HepG2 (cell line): ENCODE measurements around the gene DNTTIP2. TPM values are rescaled to one million over a fixed set of nuclear protein-coding genes. Genes with fewer than 3 reads are reported as not detected.

Source experiments
- CEBPG ChIP-seq: IDR thresholded peaks from 2 replicates; pipeline ENCODE4 v1.6.1; 2016
- EED ChIP-seq: sonication (generic); formaldehyde crosslinking; IDR thresholded peaks from 2 replicates; pipeline ENCODE4 v1.5.0; 2020; ENCODE audit warnings: mild to moderate bottlenecking, missing genetic modification reagents
- FOSL2 ChIP-seq: sonication (generic); formaldehyde crosslinking; IDR thresholded peaks from 2 replicates; pipeline ENCODE4 v1.4.0; 2020; ENCODE audit warnings: missing genetic modification reagents
- GFI1 ChIP-seq: sonication (generic); formaldehyde crosslinking; IDR thresholded peaks from 2 replicates; pipeline ENCODE4 v1.5.0; 2020; ENCODE audit warnings: missing genetic modification reagents, mild to moderate bottlenecking, borderline replicate concordance
- HCFC1 ChIP-seq: fragments of 150-350 bp; IDR thresholded peaks from 2 replicates; pipeline ENCODE4 v1.6.1; 2014; ENCODE audit warnings: low read depth, low read length
- HDAC1 ChIP-seq: sonication (generic); formaldehyde crosslinking; IDR thresholded peaks from 2 replicates; pipeline ENCODE4 v1.5.1; 2020; ENCODE audit warnings: mild to moderate bottlenecking, missing genetic modification reagents
- HNF1A ChIP-seq, 2 experiments: sonication (generic) in 1 of 2; formaldehyde crosslinking in 1 of 2; IDR thresholded peaks; 2 replicates each; pipeline versions ENCODE4 v1.4.0 to v1.6.1; 2016 to 2020; ENCODE audit warnings: borderline replicate concordance in 1 of 2, low read depth in 1 of 2, mild to moderate bottlenecking in 1 of 2, missing genetic modification reagents in 1 of 2
- JDP2 ChIP-seq: sonication (generic); formaldehyde crosslinking; IDR thresholded peaks from 2 replicates; pipeline ENCODE4 v1.8.1; 2022; ENCODE audit warnings: missing genetic modification reagents, borderline replicate concordance
- LCORL ChIP-seq, 2 experiments: fragments of 450-650 bp in 1 of 2; sonication (generic) in 1 of 2; formaldehyde crosslinking in 1 of 2; IDR thresholded peaks; 2 replicates each; pipeline versions ENCODE4 v1.5.0 to v1.6.1; 2017 to 2020; ENCODE audit warnings: antibody characterized with exemption in 1 of 2, missing genetic modification reagents in 1 of 2
- MLLT10 ChIP-seq: sonication (generic); formaldehyde crosslinking; IDR thresholded peaks from 2 replicates; pipeline ENCODE4 v1.4.0; 2020; ENCODE audit warnings: missing genetic modification reagents
- NCOR1 ChIP-seq: fragments of 200-600 bp; sonication (generic); IDR thresholded peaks from 2 replicates; pipeline ENCODE4 v1.7.0; 2017; ENCODE audit warnings: antibody characterized with exemption, low read length, borderline replicate concordance
- PHF21A ChIP-seq: sonication (generic); formaldehyde crosslinking; IDR thresholded peaks from 2 replicates; pipeline ENCODE4 v1.5.0; 2020; ENCODE audit warnings: mild to moderate bottlenecking, missing genetic modification reagents
- POLR2A ChIP-seq, 2 experiments: IDR thresholded peaks; 2 replicates each; pipeline ENCODE4 v1.6.1; 2011; ENCODE audit warnings: low read depth in 2 of 2, low read length in 2 of 2, mild to moderate bottlenecking in 1 of 2, moderate library complexity in 1 of 2; ENCODE audit not compliant: insufficient read depth in 1 of 2
- RCOR2 ChIP-seq: IDR thresholded peaks from 2 replicates; pipeline ENCODE4 v1.6.1; 2016; ENCODE audit warnings: missing biosample characterization, missing genetic modification reagents
- SNAPC2 ChIP-seq: sonication (generic); formaldehyde crosslinking; IDR thresholded peaks from 2 replicates; pipeline ENCODE4 v1.8.1; 2022; ENCODE audit warnings: mild to moderate bottlenecking, missing genetic modification reagents
- SOX6 ChIP-seq, 2 experiments: fragments of 450-650 bp in 1 of 2; sonication (generic) in 1 of 2; formaldehyde crosslinking in 1 of 2; IDR thresholded peaks; 2 replicates each; pipeline versions ENCODE4 v1.4.0 to v1.6.1; 2017 to 2020; ENCODE audit warnings: antibody characterized with exemption in 1 of 2, mild to moderate bottlenecking in 1 of 2, missing genetic modification reagents in 1 of 2
- SRSF4 ChIP-seq: fragments of 200-400 bp; formaldehyde crosslinking; IDR thresholded peaks from one replicate; pipeline ENCODE4 v1.6.1; 2018; ENCODE audit warnings: mild to moderate bottlenecking, low read depth, low read length, moderate library complexity; ENCODE audit not compliant: poor library complexity, severe bottlenecking
- ZNF12 ChIP-seq: sonication (generic); formaldehyde crosslinking; IDR thresholded peaks from 2 replicates; pipeline ENCODE4 v1.5.0; 2020; ENCODE audit warnings: missing genetic modification reagents
- ZNF264 ChIP-seq: sonication (generic); formaldehyde crosslinking; IDR thresholded peaks from 2 replicates; pipeline ENCODE4 v1.4.0; 2020; ENCODE audit warnings: missing genetic modification reagents
- ZNF552 ChIP-seq: sonication (generic); formaldehyde crosslinking; IDR thresholded peaks from 2 replicates; pipeline ENCODE4 v1.9.0; 2022; ENCODE audit warnings: missing genetic modification reagents, mild to moderate bottlenecking, borderline replicate concordance
- polyA plus RNA-seq, 8 experiments: library from polyadenylated mRNA; depleted of rRNA in 3 of 8; stranded (reverse) in 7 of 8; unstranded in 1 of 8; fragments of >200 nt; fragmentation: Illumina TruSeq in 4 of 8; extraction: Trizol in 4 of 8; gene quantifications; 2 replicates each; pipeline versions ENCODE4 v1.2.1 to v1.2.3, GENCODE V29; 2011 to 2016; ENCODE audit warnings: low read depth in 4 of 8, missing spikeins in 1 of 8, mixed read lengths in 1 of 8; ENCODE audit not compliant: insufficient read depth in 1 of 8
- total RNA-seq, 5 experiments: library from RNA; depleted of rRNA; stranded (reverse); fragments of >200 nt; fragmentation: Illumina TruSeq; extraction: Trizol; gene quantifications; 2 replicates each; pipeline ENCODE4 v1.2.3, GENCODE V29; 2016; ENCODE audit warnings: low read depth in 1 of 5
- TF ChIP-seq, protein P1 (sequence below): sonication (generic); formaldehyde crosslinking; conservative IDR thresholded peaks from 2 replicates; pipeline ENCODE4 v1.4.0; 2020; ENCODE audit warnings: missing genetic modification reagents
- TF ChIP-seq, protein P2 (sequence below): IDR thresholded peaks from 2 replicates; pipeline ENCODE4 v1.6.1; 2012; ENCODE audit warnings: low read depth, low read length, improper control_type of control experiment

Gene DNTTIP2
- total and polyA plus RNA-seq, 2 of the 13 experiments (the other 11 are each of a cell fraction or from before 2014, with no cell fraction given): 11.4 to 63.3 TPM

DNA sequence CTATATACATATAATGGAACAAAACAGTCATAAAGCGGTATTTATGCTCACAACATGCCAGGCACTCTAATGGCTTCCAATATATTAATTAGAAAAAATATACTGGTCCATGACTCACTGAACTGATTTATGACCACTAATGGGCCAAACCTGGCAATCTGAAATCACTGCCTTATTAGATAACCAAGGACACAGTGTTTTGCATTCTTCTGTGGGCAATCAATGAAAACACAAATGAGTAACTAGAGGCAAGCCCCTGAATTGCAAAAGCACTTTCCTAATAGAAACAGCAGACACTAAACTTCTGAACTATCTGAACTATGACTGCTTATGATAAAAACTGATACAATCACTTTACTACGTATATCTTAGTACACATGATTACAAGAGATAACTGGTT lies 26.7 kb upstream of the DNTTIP2 start (continued):
- peak; percentile 85 for TF ChIP-seq HNF1A (IDR thresholded peaks at IDR 0.05; ENCODE audit: low read depth)
- no peak for TF ChIP-seq HNF1A (CRISPR knock-in tag; IDR thresholded peaks at IDR 0.05; ENCODE audit: borderline replicate concordance)
- TF ChIP-seq HDAC1 (CRISPR knock-in tag): peak; percentile 67; the same call in 1 of the 2 replicates
- TF ChIP-seq ZNF552 (CRISPR knock-in tag): no peak
- 0 out of 2 replicates have a peak, but pooled peaks have one; percentile 21 for TF ChIP-seq ZNF264 (CRISPR knock-in tag)
- TF ChIP-seq SOX6 (IDR thresholded peaks at IDR 0.05): no peak
- peak; percentile 69 for TF ChIP-seq SOX6 (CRISPR knock-in tag; IDR thresholded peaks at IDR 0.05)
- no peak for TF ChIP-seq MLLT10 (CRISPR knock-in tag)
- TF ChIP-seq, protein P1, sequence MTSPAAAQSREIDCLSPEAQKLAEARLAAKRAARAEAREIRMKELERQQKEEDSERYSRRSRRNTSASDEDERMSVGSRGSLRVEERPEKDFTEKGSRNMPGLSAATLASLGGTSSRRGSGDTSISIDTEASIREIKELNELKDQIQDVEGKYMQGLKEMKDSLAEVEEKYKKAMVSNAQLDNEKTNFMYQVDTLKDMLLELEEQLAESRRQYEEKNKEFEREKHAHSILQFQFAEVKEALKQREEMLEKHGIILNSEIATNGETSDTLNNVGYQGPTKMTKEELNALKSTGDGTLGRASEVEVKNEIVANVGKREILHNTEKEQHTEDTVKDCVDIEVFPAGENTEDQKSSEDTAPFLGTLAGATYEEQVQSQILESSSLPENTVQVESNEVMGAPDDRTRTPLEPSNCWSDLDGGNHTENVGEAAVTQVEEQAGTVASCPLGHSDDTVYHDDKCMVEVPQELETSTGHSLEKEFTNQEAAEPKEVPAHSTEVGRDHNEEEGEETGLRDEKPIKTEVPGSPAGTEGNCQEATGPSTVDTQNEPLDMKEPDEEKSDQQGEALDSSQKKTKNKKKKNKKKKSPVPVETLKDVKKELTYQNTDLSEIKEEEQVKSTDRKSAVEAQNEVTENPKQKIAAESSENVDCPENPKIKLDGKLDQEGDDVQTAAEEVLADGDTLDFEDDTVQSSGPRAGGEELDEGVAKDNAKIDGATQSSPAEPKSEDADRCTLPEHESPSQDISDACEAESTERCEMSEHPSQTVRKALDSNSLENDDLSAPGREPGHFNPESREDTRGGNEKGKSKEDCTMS (CRISPR knock-in tag): no peak
- TF ChIP-seq, protein P2, sequence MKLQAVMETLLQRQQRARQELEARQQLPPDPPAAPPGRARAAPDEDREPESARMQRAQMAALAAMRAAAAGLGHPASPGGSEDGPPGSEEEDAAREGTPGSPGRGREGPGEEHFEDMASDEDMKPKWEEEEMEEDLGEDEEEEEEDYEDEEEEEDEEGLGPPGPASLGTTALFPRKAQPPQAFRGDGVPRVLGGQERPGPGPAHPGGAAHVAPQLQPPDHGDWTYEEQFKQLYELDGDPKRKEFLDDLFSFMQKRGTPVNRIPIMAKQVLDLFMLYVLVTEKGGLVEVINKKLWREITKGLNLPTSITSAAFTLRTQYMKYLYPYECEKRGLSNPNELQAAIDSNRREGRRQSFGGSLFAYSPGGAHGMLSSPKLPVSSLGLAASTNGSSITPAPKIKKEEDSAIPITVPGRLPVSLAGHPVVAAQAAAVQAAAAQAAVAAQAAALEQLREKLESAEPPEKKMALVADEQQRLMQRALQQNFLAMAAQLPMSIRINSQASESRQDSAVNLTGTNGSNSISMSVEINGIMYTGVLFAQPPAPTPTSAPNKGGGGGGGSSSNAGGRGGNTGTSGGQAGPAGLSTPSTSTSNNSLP: peak; percentile 68
- peak; percentile 41; the same call in 1 of the 2 replicates for TF ChIP-seq FOSL2
- no peak for TF ChIP-seq HCFC1
- no peak for TF ChIP-seq JDP2
- no peak for TF ChIP-seq LCORL (IDR thresholded peaks at IDR 0.05)
- TF ChIP-seq LCORL (CRISPR knock-in tag; IDR thresholded peaks at IDR 0.05): 0 out of 2 replicates have a peak, but pooled peaks have one; percentile 22
- TF ChIP-seq EED: no peak
- no peak for TF ChIP-seq SRSF4
- 0 out of 2 replicates have a peak, but pooled peaks have one; percentile 46 for TF ChIP-seq SNAPC2 (CRISPR knock-in tag)
- TF ChIP-seq RCOR2 (CRISPR knock-in tag): peak; percentile 60
- TF ChIP-seq POLR2A (IDR thresholded peaks at IDR 0.05; ENCODE audit: insufficient read depth in 1 of 2, low read depth in 2 of 2, low read length in 2 of 2): no peak
- peak; percentile 61 for TF ChIP-seq PHF21A (CRISPR knock-in tag)
- peak; percentile 70 for TF ChIP-seq CEBPG (CRISPR knock-in tag)
- peak; percentile 98 for TF ChIP-seq GFI1 (CRISPR knock-in tag)
- TF ChIP-seq NCOR1: peak; percentile 36; the same call in 1 of the 2 replicates
- TF ChIP-seq ZNF12 (CRISPR knock-in tag): no peak
